HCT116 (cell line): Measurements from ENCODE around the gene ATAD3A. TPM values are rescaled to one million over a fixed set of nuclear protein-coding genes. Genes with fewer than 3 reads are reported as not detected.

ENCODE experiments used
- ATAC-seq: fragments of 200-7000 bp; cut with Tn5 transposase; 2 replicates; pipeline ENCODE4 v1.9.1; 2020; ENCODE audit warnings: mild to moderate bottlenecking, moderate library complexity
- BruUV-seq: library from RNA; stranded (reverse); fragments of 400-500 nt; replicated peaks from 2 replicates; lab custom pipeline; 2021; lab: Mats Ljungman, UMichigan
- CTCF ChIA-PET: fragments of 300-600 bp; sonication (Branson Sonifier 250); formaldehyde crosslinking; loops from one replicate; lab custom pipeline; 2021; ENCODE audit warnings: antibody characterized with exemption; lab: Charles Lee
- POLR2A ChIA-PET: fragments of 300-600, 350-600 bp; sonication (Branson Sonifier 250); formaldehyde crosslinking; loops from one replicate; lab custom pipeline; 2021; ENCODE audit warnings: antibody characterized with exemption; lab: Charles Lee
- RAD21 ChIA-PET, 2 experiments: fragments of 300-600 bp; sonication (Branson Sonifier 250); formaldehyde crosslinking; loops; one replicate each; lab custom pipeline; 2023; ENCODE audit warnings: low total read pairs in 2 of 2; ENCODE audit not compliant: uncharacterized antibody in 2 of 2, unreplicated experiment in 2 of 2, low non-redundant PET in 1 of 2; lab: Charles Lee
- DNase-seq: peaks from one replicate; pipeline ENCODE4 v3.0.0-alpha.2; 2010; ENCODE audit warnings: low read depth, low spot score
- H2AFZ ChIP-seq: fragments of 200-600 bp; shearing (Covaris generic), sonication (generic); 2 replicates; pipeline ENCODE4 v1.6.1; 2017; ENCODE audit warnings: low read depth, mixed run types, mixed read lengths, antibody characterized with exemption, low read length; ENCODE audit not compliant: poor library complexity, severe bottlenecking
- H3K27ac ChIP-seq: 2 replicates; pipeline ENCODE4 v1.5.1; 2012; ENCODE audit warnings: low read depth, low read length
- H3K27me3 ChIP-seq: fragments of 200-600 bp; sonication (generic); 2 replicates; pipeline ENCODE4 v1.6.1; 2016; ENCODE audit warnings: mixed run types, low read length, mixed read lengths; ENCODE audit not compliant: insufficient read depth
- H3K36me3 ChIP-seq, 2 experiments: fragments of 200-500 bp in 1 of 2; fragments of 200-600 bp in 1 of 2; sonication (Bioruptor generic) in 1 of 2; sonication (generic) in 1 of 2; 2 replicates each; pipeline versions ENCODE4 v1.5.1 to v1.6.1; 2014 to 2016; ENCODE audit warnings: low read length in 2 of 2, inconsistent platforms in 1 of 2, mixed read lengths in 1 of 2, mixed run types in 1 of 2; ENCODE audit not compliant: insufficient read depth in 2 of 2, control insufficient read depth in 1 of 2
- H3K4me1 ChIP-seq, 2 experiments: fragments of 200-600 bp in 1 of 2; sonication (generic) in 1 of 2; 2 replicates each; pipeline versions ENCODE4 v1.5.1 to v1.6.1; 2012 to 2017; ENCODE audit warnings: low read length in 2 of 2, inconsistent platforms in 1 of 2, mild to moderate bottlenecking in 1 of 2, mixed read lengths in 1 of 2, mixed run types in 1 of 2, moderate library complexity in 1 of 2; ENCODE audit not compliant: insufficient read depth in 2 of 2, control insufficient read depth in 1 of 2
- H3K4me2 ChIP-seq: fragments of 200-600 bp; sonication (generic); 2 replicates; pipeline ENCODE4 v1.6.1; 2017; ENCODE audit warnings: mixed run types, low read length, mixed read lengths
- H3K4me3 ChIP-seq, 2 experiments: fragments of 200-600 bp in 1 of 2; sonication (generic) in 1 of 2; replicated peaks in 1 of 2; 2 replicates each; pipeline ENCODE4 v1.5.1; 2011 to 2016; ENCODE audit warnings: low read length in 2 of 2, control low read depth in 1 of 2, low read depth in 1 of 2, mild to moderate bottlenecking in 1 of 2, mixed read lengths in 1 of 2, mixed run types in 1 of 2
- H3K79me2 ChIP-seq: fragments of 200-600 bp; sonication (generic); 2 replicates; pipeline ENCODE4 v1.6.1; 2017; ENCODE audit warnings: mild to moderate bottlenecking, mixed run types, low read length, moderate library complexity, mixed read lengths; ENCODE audit not compliant: insufficient read depth
- H3K9ac ChIP-seq: fragments of 200-600 bp; sonication (generic); 2 replicates; pipeline ENCODE4 v1.6.1; 2016; ENCODE audit warnings: low read length, mixed read lengths
- H3K9me2 ChIP-seq: fragments of 200-600 bp; sonication (generic), shearing (Covaris generic); 2 replicates; pipeline ENCODE4 v1.6.1; 2017; ENCODE audit warnings: mixed run types, mild to moderate bottlenecking, moderate library complexity; ENCODE audit not compliant: insufficient read depth
- H3K9me3 ChIP-seq, 2 experiments: fragments of 200-500 bp in 1 of 2; fragments of 200-600 bp in 1 of 2; sonication (Bioruptor generic) in 1 of 2; sonication (generic) in 1 of 2; 2 replicates each; pipeline ENCODE4 v1.6.1; 2014 to 2017; ENCODE audit warnings: low read length in 2 of 2, mixed read lengths in 2 of 2, inconsistent platforms in 1 of 2, low read depth in 1 of 2, mild to moderate bottlenecking in 1 of 2, mixed run types in 1 of 2, moderate library complexity in 1 of 2; ENCODE audit not compliant: control insufficient read depth in 1 of 2, insufficient read depth in 1 of 2
- H4K20me1 ChIP-seq: fragments of 200-600 bp; sonication (generic), shearing (Covaris generic); 2 replicates; pipeline ENCODE4 v1.6.1; 2017; ENCODE audit warnings: mixed run types, mild to moderate bottlenecking, moderate library complexity; ENCODE audit not compliant: insufficient read depth
- EZH2phosphoT487 ChIP-seq: fragments of 200-600 bp; IDR thresholded peaks from 2 replicates; pipeline ENCODE4 v1.6.1; 2018; ENCODE audit warnings: antibody characterized with exemption, borderline replicate concordance
- SIN3A ChIP-seq: IDR thresholded peaks from 2 replicates; pipeline ENCODE4 v1.6.1; 2012; ENCODE audit warnings: low read depth
- SP1 ChIP-seq: IDR thresholded peaks from 2 replicates; pipeline ENCODE4 v1.6.1; 2012; ENCODE audit warnings: low read depth
- ZFX ChIP-seq: fragments of 450-650 bp; IDR thresholded peaks from 2 replicates; pipeline ENCODE4 v1.6.1; 2017
- ZNF274 ChIP-seq: fragments of 200-500 bp; sonication (Bioruptor generic); IDR thresholded peaks from 2 replicates; pipeline ENCODE4 v1.6.1; 2014; ENCODE audit warnings: mild to moderate bottlenecking, low read depth, low read length, inconsistent platforms
- intact Hi-C: fragments of 100-400 bp; cut with micrococcal nuclease; formaldehyde crosslinking; loops from 2 replicates; pipeline ENCODE4 v1.10.0; 2022
- total RNA-seq: library from RNA; stranded (reverse); gene quantifications from one replicate; pipeline ENCODE4 v1.2.1, GENCODE V29; 2021; ENCODE audit not compliant: unreplicated experiment

The ATAD3A gene
- total RNA-seq, 1 experiment from 2014 or later = 92.3 TPM

- Histone ChIP-seq H3K9me2 (no peaks in the 10 kb centered on the region), H3K4me1 (no peaks in the 10 kb centered on the region), H3K4me3 (no peak within 1 kb of the TSS), H3K4me2 (no peak within 1 kb of the TSS), H4K20me1 (no peaks in the 10 kb centered on the region), H3K9ac (no peak within 1 kb of the TSS), H3K36me3 (no peaks in the 10 kb centered on the region), H3K27ac (no peak within 1 kb of the TSS; the same call in 1 of the 2 replicates), H3K79me2 (no peaks in the 10 kb centered on the region), H3K27me3 (no peaks in the 10 kb centered on the region), H2AFZ (no peak within 1 kb of the TSS), H3K9me3 (no peaks in the 10 kb centered on the region)
- intact Hi-C loops = no loop called here
- DNase-seq (no peak), ATAC-seq (no peak)
- ChIA-PET RAD21 (no interaction called here), POLR2A (no interaction called here), CTCF (no interaction called here)
- BruUV-seq = no TSS peak
- TF ChIP-seq SP1 (no peak), ZNF274 (no peak)
Measured at GRCh38 chr1:1540090-1540817, 28.3 kb downstream of the ATAD3A start, which contains the start of gene TMEM240. Gene TMEM240, minus strand, starts transcription at chr1:1540624. Its CDS starts 278 bp downstream, at chr1:1540346.

GRCh38 chr1:1540818-1541628, 29.1 kb downstream of the ATAD3A start:
- no peak for ATAC-seq
- peaks cover 3% of the 10 kb centered on the region; the same call in 1 of the 2 replicates for H3K79me2 ChIP-seq
- DNase-seq = no peak
- CTCF ChIA-PET = no interaction called here
- no peak overlapping the region; the same call in 1 of the 2 replicates for H3K27ac ChIP-seq
- no peaks in the 10 kb centered on the region for H3K4me1 ChIP-seq
- no peaks in the 10 kb centered on the region for H3K9me3 ChIP-seq
- H3K4me3 ChIP-seq = no peak overlapping the region
- no peak overlapping the region for H3K9ac ChIP-seq
- TF ChIP-seq EZH2phosphoT487 (no peak), SIN3A (no peak), ZFX (no peak)
- TF ChIP-seq, all 23 proteins: peak for 0
- BruUV-seq = no TSS peak
- Histone ChIP-seq H2AFZ (no peak overlapping the region), H3K4me2 (no peak overlapping the region), H3K27me3 (no peaks in the 10 kb centered on the region), H4K20me1 (no peaks in the 10 kb centered on the region), H3K9me2 (no peaks in the 10 kb centered on the region), H3K36me3 (no peaks in the 10 kb centered on the region)
- RAD21 ChIA-PET = no interaction called here
- intact Hi-C loops = no loop called here
- POLR2A ChIA-PET = no interaction called here
